COLO668 (cell line): Measurements from ENCODE around the gene FGFR3.

Experiments used
- DNase-seq: peaks from one replicate; lab custom pipeline; 2025; ENCODE audit not compliant: unreplicated experiment; lab: John Stamatoyannopoulos, UW

FGFR3 gene

GRCh38 chr4:1756079-1756478 is 37.0 kb upstream of the FGFR3 start:
- no peak for DNase-seq

GRCh38 chr4:1756893-1757779 is 36.0 kb upstream of the FGFR3 start:
- DNase-seq: no peak

- no peak for DNase-seq
Measured at GRCh38 chr4:1757836-1758235, 35.3 kb upstream of the FGFR3 start.

GRCh38 chr4:1758306-1759121 is 34.6 kb upstream of the FGFR3 start:
- DNase-seq: no peak

- no peak for DNase-seq
Measured at GRCh38 chr4:1759170-1759817, 33.8 kb upstream of the FGFR3 start.

GRCh38 chr4:1759818-1760223 is 33.3 kb upstream of the FGFR3 start:
- no peak for DNase-seq

- no peak for DNase-seq
Measured at GRCh38 chr4:1760521-1761071, 32.5 kb upstream of the FGFR3 start.

- no peak for DNase-seq
Measured at GRCh38 chr4:1761130-1761689, 31.9 kb upstream of the FGFR3 start.

- DNase-seq: no peak
Measured at GRCh38 chr4:1762264-1763010, 30.7 kb upstream of the FGFR3 start.

GRCh38 chr4:1763070-1763549 is 30.0 kb upstream of the FGFR3 start:
- no peak for DNase-seq

GRCh38 chr4:1763550-1764080 is 29.5 kb upstream of the FGFR3 start:
- DNase-seq: no peak

- no peak for DNase-seq
Measured at GRCh38 chr4:1764670-1765069, 28.4 kb upstream of the FGFR3 start.

GRCh38 chr4:1765409-1766072 is 27.6 kb upstream of the FGFR3 start:
- no peak for DNase-seq

- DNase-seq: peak; percentile 24
Measured at GRCh38 chr4:1766106-1767060, 26.7 kb upstream of the FGFR3 start.

- no peak for DNase-seq
Measured at GRCh38 chr4:1767061-1767769, 25.9 kb upstream of the FGFR3 start.

GRCh38 chr4:1767770-1768366 is 25.2 kb upstream of the FGFR3 start:
- DNase-seq: peak; percentile 23

- no peak for DNase-seq
Measured at GRCh38 chr4:1768367-1769034, 24.6 kb upstream of the FGFR3 start.
